NCI-H2227 (cell line): Measurements from ENCODE around the gene RRAS.
A peak's percentile ranks its signal among the peaks of the same experiment; 100 is the strongest.

Experiments
- DNase-seq: peaks from one replicate; lab custom pipeline; 2025; ENCODE audit not compliant: unreplicated experiment; lab: John Stamatoyannopoulos, UW

Gene RRAS

GRCh38 chr19:49677231-49677900, 37.4 kb upstream of the RRAS start, which contains the start of gene PRMT1:
Gene PRMT1 (plus strand): TSS chr19:49677271. CDS start chr19:49677281, 10 bp downstream.
- peak; percentile 77 for DNase-seq

DNA sequence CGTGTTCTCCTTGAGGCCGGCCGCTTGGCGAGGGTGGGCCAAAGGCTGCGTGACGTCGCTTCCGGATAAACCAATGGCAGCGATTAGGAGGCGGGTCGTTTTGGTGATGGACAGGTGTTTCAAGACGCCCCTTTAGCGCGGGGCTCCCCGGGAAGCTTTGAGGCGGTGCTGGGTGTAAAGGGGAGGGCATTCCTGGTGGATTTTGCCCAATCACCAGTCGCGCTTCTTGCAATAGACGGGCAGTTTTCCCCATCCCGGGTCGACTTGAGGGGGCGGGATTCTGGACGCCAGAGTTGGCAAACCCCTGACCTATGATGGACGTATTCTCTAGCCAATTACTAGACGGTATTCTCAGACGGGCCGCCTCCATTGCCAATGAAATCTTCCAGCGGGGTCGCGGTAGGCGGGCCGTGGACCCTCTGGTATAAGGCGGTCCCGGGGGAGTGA, 36.9 kb upstream of the RRAS start:
- peak; percentile 100 for DNase-seq

GRCh38 chr19:49676136-49676783, 36.3 kb upstream of the RRAS start:
- DNase-seq, result peak; percentile 88

DNA sequence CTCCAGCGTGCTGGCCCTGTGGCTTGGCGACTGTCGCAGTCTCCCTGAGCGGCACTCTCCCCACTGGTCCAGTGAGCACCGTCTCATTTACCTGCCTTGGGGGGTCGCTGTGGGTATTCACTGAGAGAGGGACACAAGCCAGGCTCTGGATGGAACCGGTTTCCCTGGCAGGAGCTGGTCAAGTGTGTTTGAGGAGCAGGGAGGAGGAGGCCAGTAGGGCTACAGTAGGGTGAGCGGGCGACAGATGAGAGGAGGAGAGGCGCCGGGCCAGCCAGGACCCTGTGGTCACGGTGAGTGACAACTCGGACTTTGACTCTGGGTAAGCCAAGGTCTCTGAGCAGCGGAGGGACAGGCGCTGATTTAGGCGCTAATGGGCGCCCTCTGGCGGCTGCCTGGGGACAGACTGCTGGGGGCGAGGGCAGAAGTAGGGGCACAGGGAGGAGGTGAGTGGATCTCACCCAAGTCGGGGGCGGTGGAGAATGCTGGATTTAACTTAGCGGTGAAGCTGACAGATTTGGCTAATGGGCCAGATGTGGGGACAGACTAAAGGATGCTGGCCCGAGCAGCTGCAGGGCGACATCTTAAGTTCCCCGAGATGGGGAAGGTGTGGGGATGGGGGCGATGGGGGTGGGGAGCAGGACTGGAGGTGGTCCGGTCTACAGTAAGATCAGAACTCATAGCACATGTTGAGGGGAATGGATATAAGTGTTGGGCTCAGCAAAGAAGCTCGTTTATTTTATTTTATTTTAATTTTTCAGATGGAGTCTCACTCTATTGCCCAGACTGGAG, 32.4 kb upstream of the RRAS start:
- DNase-seq, result peak; percentile 78

DNA sequence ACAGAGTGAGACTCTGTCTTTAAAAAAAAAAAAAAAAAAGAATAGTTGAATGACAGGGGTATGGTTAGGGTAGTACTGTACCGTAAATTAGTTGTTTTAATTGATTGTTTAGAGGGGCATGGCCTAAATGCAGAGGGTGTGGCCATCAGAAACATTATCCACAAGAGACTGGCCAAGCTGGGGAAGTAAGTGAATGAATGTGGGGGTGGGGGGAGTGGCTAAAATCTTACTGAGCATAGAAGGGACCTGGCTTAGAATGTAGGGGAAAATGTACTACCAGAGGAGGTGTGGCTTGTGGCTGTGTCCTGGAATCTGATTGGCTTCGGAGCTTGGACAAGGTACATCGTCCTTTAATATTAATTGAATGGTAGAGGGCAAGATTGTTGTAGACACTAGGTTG, 29.6 kb upstream of the RRAS start:
- no peak for DNase-seq

GRCh38 chr19:49667473-49667872, 27.5 kb upstream of the RRAS start:
- DNase-seq, result no peak

DNA sequence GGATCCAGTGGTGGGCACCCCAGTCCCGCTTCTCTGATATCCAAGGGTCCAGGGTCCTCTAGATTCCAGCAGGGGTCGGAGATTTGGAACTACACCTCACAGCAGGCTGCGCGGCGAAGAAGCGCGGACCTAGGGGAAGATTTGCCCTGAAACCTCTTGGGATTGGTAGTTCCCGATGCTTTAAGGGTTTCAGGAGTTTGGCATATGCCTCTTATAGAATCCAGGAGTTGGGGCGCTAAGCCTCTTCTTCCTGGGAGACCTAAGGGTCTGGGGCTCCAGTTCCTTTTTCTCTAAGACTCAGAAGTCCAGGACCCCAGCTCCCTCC, 26.1 kb upstream of the RRAS start:
- DNase-seq, result no peak

DNA sequence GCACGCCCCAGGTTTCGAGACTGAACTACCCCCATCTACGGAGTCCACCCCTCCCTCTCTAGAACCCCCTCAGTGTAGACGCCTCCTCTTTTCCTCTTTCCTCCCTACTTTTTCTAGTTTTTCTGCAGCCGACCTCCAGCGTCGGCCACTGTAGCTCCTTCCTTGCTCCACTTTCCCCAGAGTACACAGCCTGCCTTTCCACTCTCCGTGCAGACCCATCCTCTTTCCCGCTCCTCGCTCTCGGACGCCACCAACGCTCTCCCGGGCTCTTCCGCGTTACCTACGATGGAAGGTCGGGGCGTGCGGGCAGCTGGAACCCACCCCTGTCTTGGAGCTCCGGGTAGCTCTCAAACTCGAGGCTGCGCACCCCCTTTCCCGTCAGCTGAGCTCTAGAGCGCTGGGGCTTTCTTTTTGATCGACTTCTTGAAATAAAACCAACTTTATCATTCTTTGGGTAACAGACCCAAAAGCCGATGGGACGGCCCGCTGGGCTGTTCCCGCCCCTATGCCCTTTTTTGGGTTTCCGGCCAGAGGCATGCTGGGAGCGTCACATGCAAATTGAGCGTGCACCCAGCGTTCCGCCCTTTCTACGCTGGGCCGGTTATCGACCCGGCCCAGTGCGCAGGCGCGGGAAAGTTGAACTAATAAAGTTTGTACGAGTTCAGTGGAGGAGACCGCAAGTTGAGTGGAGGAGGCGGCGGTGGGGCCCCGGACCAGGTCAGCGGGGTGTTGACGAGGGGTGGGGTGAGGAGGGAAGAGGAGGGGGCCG, 25.6 kb upstream of the RRAS start, which contains the start of the genes BCL2L12 and IRF3:
BCL2L12 (plus strand) TSS at position 583 of the 769 bp plus-strand sequence. CDS start 760 bp downstream, outside the sequence.
IRF3 (minus strand) TSS at position 507 of the 769 bp plus-strand sequence. CDS start 1,019 bp downstream, outside the sequence.
- peak; percentile 91 for DNase-seq

DNA sequence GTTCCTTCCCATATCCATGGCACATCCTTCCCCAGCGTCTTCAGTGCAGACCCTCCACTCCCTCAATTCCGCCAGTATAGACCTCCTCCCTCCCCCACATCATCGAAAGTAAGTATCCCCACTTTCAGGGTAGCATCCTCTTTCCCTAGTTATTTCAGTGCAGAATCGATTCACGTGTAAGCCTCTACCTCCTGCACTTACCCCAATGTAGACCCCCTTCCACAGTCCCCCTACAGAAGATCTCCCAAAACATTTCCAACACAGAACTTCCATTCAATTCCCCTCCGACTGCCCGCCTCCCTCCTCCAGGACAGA, 25.1 kb upstream of the RRAS start:
- DNase-seq, result no peak

DNA sequence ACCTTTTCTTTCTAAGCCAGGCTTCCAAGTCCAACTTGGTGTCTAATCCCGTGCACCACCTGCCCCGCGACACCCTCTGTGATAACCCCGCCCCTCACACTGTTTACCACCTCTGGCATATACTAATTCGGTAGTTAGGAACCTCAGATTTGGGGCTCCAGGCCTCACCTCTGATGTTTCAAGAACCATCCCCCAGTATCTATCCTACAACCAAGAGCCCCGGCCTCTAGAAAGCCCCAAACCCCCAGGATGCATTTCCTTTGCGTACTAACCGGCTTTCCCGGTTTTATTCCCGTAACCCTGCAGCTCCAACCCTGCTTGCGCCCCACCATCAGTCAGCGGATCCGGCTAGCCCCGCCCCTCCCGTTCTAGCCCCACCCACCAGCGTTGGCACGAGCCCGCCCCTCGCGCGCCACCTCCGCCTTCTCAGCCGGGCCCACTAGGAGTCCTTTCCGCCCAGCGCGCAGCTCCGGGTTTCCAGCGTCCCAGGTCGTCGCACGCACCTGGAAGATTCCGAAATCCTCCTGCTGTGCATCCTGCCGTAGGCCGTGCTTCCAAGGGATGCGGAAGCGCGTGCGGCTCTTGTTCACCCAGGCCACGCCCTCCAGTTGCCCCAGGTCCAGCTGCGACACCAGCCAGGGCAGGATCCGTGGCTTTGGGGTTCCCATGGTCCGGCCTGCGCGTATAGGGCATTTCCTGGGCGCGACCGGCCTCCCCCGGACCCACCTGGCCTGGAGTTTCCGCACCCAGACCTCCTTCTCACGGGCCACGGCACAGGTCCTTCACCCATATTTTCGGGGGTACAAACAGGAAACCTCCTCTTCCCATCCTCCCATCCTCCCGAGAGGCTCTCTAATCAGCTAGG, 24.5 kb upstream of the RRAS start:
- DNase-seq, result peak; percentile 80

- no peak for DNase-seq
Measured at GRCh38 chr19:49663224-49663623, 23.3 kb upstream of the RRAS start.

GRCh38 chr19:49662011-49662410, 22.1 kb upstream of the RRAS start:
- no peak for DNase-seq

DNA sequence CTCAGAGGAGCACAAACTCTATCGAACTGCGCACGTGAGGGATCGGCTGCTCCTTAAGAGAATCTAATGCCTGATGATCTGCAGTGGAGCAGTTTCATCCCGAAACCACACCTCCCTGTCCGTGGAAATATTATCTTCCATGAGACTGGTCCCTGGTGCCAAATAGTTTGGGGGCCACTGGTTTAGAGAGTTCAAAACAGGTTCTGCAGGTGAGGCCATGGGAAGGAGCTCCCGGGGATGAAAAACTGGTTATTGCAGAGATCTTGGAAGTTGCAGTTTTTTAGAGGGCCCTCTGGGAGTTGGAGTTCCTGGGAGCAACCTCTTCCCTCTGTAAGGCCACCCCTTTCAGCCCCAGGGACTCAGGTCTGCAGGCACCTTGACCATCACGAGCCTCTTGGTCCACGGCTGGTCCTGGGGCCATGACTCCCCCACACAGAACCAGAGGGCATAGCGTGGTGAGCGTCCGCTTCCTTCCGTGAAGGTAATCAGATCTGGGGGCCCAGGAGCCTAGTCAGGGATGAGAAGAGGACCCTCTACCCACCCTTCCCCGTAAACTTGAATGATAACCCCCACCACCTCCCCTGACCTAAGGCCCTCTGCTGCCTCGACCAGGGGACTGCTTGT, 20.5 kb upstream of the RRAS start:
- DNase-seq, result no peak

DNA sequence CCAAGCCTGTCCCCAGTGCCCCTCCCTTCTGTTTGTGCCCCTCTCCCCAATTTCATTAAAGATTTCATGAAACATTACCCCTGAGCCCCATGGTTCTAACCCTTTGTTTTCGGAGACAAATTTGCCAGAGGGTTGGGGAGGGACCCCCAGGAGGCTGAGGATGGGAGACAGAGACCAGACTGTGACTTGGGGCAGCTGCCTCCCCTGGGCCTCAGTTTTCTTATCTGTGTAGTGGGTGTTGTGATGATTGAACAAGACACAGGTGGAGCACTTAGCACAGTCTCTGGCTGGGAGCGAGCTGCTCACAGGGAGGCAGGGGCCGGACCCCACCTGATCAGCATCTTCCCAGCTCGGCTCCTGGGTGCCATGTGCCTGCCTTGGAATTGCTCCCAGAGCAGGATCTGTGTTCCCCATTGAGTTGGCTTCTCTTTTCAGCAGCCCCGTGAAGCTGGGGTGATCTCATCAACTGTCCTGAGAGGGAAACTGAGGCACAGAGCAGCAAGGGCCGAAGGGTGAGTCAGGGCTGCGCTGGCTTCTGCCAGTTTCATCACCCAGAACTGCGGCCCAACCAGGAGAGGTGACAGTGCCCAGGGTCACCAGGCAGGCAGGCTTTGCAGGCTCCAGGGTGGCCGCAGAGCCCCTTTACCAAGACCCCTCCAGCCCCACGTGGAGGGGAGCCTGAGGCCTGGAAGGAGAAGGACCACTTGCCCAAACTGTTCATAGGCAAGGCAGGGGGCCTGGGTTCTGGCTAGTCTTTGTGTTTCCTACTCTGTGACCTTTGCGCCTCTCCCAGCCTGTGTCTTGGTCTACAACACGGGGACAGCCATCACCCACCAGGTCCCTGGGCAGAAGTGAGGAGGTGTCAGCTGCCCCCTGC, 18.9 kb upstream of the RRAS start:
- DNase-seq, result no peak

DNA sequence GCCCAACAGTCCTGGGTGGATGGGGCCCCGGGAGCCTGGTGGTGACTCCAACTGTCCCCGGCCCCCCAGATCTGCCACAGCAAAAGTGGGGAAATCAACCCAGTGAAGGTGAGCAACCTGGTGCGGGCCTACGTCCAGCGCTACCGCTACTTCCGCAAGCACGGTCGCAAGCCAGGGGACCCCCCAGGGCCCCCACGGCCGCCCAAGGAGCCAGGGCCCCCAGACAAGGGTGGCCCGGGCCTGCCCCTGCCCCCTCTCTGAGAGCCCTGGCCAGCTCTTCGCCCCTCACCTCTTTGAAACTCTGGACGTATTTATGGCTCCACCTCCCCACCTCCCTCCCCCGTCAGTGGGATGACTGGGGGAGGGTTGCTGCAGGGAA, 18.2 kb upstream of the RRAS start:
- DNase-seq, result no peak

DNA sequence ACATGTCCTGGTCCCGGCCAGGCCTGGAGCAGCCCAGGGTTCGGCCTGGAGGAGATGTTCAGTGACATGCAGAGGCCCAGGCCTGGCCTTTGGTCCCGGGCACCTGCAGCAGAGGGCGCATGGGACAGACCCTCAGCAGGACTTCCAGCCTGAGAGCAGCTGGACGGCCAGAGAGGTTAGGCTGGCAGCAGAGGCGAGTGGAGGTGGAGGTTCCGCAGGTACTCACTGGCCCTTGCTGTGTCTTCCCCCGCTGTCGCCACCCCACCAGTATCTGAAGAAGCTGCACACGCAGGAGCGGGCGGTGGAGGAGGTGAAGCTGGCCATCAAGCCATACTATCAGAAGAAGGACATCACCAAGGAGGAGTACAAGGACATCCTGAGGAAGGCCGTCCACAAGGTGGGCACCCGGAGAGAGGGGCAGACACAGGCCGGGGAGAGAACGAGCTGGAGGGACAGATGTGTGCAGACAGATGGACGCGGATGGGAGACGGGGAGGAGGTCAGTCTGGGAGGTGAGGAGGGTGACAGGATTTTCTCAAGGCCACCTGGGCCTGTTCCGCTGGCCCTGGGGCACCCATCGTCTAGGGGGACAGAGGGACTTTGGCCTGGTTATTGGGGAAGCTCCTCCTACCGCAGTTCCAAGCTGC, 17.7 kb upstream of the RRAS start:
- no peak for DNase-seq

- DNase-seq, result no peak
Measured at GRCh38 chr19:49656456-49657109, 16.6 kb upstream of the RRAS start.
